CD4-positive, alpha-beta T cell treated with Interleukin-4 for 1 hour (primary cell): ENCODE results near the gene SLC6A16.
"Not testable (repeated sequence)": the region's sequence is repeated elsewhere in the genome, so short reads cannot be mapped to it uniquely, and the experiment has no call there.

Experiments used
- DNase-seq, 2 donors: peaks; one replicate each; pipeline ENCODE4 v3.0.0-alpha.2; 2020 to 2022

Gene SLC6A16

GRCh38 chr19:49324801-49325576 lies at the start of gene SLC6A16:
TSS of gene SLC6A16 (minus strand) at chr19:49325191. CDS start at chr19:49311347, 13,844 bp downstream.
- DNase-seq = no peak

DNA sequence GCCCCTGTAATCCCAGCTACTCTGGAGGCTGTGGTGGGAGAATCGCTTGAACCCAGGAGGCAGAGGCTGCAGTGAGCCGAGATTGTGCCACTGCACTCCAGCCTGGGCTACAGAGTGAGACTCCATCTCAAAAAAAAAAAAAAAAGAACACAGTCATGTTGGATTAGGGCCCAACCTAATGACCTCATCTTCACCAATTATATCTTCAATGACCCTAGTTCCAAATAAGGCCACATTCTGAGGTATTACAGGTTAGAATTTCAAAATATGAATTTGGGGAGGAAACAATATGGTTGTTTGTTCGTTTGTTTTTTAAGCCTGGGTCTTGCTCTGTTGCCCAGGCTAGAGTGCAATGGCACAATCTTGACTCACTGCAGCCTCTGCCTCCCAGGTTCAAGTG lies 48.2 kb upstream of the SLC6A16 start:
- not testable (repeated sequence) for DNase-seq

DNA sequence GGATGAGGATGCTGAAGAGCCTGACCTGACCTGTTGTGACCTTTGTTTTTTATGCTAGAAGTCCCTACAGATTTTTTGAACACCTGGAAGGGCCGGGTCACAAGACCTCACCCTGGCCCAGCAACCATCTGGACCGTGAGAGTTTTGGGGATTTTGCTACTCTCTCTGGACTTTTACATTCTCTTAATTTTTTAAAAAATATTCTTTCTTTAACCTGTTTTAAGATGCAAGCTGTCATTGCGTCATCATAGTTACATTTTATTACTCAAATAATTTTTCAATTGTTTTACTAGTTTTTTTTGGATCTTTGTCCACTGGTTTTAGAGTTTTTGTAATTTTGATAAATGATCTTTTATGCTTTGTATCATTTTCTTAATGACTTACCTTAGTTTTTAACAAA lies 46.2 kb upstream of the SLC6A16 start:
- no peak for DNase-seq

GRCh38 chr19:49368711-49369358 lies 43.8 kb upstream of the SLC6A16 start:
- no peak for DNase-seq

DNA sequence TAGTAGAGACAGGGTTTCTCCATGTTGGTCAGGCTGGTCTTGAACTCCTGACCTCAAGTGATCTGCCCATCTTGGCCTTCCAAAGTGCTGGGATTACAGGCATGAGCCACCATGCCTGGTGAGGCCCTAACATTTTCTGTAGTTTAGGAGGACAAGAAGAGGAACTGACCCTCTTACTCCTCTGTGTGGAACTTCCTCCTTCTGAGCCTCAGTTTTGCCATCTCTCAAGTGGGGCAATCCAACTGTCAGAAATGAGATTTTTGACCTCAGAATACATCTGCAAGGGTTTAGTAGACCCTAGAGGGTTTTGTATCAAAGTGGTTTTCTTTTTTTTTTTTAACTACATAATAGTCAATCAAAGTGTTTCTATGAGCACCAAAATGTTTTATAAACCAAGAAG lies 41.1 kb upstream of the SLC6A16 start:
- no peak for DNase-seq

DNA sequence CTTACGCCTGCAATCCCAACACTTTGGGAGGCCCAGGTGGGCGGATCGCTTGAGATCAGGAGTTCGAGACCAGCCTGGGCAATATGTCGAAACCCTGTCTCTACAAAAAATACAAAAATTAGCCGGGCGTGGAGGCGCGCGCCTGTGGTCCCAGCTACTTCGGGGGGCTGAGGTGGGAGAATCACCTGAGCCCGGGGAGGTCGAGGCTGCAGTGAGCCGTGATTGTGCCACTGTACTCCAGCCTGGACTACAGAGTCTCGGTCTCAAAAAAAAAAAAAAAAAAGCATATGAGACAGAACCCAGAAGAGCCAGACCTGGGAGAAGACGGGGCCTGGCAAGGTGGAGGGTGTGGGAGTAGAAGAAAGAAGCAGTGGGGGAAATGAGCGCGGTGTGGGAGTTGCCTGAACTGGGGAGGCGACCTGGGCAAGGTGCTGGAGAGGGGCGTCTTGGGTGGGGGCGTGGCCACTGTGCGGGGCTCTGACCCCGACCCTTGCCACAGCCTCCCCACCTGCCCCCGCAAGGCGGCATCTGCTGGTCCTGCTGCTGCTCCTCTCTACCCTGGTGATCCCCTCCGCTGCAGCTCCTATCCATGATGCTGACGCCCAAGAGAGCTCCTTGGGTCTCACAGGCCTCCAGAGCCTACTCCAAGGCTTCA lies 39.2 kb upstream of the SLC6A16 start:
- no peak for DNase-seq

DNA sequence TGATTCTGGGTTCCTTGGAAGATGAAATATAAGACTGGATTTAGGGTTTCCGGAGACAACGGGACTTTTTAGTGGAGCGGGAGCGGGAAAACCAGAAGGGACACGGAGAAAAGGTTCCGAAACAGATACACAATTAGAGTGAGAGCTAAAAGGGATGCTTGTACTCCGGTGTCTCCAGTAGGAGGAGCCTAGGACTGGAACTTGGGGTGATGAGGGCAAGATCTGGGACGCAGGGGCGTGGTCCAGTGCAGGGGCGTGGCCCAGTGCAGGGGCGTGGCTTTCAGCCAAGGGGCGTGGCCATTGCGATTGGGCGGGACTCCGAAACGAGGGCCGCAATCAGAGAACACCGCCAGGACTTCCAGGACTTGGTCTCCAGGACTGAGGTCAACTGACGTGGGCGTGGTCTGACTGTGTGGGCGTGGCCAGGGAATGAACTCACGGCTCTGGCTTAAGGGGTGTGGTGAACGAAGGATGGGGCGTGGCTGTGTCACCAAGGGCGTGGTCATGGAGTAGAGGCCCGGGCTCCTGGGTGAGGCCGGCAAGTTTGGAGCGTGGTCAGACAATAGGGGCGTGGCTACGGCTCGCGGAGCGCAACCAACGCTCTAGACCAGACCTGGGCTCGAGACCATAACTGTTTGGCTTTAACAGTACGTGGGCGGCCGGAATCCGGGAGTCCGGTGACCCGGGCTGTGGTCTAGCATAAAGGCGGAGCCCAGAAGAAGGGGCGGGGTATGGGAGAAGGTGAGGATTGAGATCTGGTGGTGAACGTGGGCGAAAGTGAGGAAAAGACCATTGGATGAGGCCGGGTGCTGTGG lies 38.5 kb upstream of the SLC6A16 start, which contains the start of gene DKKL1:
TSS of gene DKKL1 (plus strand) at position 610 of the 815 bp plus-strand sequence. CDS start at position 732, 122 bp downstream.
- peak; percentile 76 to 89 for DNase-seq

- DNase-seq = no peak
Observed at GRCh38 chr19:49362929-49363267, 37.9 kb upstream of the SLC6A16 start.

DNA sequence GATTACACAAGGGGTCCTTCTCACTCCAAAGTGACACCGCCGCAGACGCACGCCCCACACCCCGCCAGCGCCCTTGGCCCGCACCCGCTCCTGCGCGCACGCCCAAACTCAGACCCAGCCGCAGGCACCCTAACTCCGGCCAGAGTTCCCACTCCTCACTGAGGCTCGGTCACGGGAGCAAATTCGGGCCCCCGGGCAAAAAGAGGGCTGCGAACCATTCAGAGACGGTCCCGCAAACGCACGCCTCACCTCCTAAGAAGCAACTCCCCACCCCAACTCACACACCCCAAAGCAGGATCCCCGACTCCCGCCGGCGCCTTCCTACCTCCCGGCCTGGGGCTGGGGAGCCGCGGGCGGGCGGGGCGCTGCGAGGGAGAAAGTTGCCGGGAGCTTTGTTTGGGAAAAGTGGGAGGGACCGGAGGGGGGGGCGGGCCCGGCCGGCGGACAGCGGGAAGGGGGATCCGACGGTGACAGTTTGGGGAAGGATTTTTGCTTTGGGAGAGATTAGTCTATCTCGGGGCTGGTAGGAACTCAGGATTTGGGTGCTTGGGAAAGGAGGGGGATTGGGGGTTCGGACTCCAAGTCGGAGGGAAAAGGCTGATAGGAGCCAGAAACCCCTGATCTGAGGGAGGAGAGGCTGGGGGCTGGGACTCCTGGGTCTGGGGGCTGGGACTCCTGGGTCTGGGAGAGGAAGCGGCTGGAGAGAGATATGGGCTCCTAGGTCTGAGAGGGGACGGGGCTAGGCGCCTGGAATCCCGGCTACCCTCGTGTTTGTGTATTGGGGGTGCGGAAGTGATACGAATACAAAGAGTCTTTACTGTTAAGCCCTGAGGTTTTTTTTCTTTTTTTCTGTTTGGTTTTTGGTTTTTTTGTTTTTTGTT lies 37.3 kb upstream of the SLC6A16 start, which contains the start of gene TEAD2:
TSS of gene TEAD2 (minus strand) at position 369 of the 881 bp plus-strand sequence. CDS start 2,341 bp downstream, outside the sequence.
- DNase-seq = peak in 1 of 2 donors; percentile 19

GRCh38 chr19:49361438-49362047 lies 36.6 kb upstream of the SLC6A16 start:
- no peak for DNase-seq

DNA sequence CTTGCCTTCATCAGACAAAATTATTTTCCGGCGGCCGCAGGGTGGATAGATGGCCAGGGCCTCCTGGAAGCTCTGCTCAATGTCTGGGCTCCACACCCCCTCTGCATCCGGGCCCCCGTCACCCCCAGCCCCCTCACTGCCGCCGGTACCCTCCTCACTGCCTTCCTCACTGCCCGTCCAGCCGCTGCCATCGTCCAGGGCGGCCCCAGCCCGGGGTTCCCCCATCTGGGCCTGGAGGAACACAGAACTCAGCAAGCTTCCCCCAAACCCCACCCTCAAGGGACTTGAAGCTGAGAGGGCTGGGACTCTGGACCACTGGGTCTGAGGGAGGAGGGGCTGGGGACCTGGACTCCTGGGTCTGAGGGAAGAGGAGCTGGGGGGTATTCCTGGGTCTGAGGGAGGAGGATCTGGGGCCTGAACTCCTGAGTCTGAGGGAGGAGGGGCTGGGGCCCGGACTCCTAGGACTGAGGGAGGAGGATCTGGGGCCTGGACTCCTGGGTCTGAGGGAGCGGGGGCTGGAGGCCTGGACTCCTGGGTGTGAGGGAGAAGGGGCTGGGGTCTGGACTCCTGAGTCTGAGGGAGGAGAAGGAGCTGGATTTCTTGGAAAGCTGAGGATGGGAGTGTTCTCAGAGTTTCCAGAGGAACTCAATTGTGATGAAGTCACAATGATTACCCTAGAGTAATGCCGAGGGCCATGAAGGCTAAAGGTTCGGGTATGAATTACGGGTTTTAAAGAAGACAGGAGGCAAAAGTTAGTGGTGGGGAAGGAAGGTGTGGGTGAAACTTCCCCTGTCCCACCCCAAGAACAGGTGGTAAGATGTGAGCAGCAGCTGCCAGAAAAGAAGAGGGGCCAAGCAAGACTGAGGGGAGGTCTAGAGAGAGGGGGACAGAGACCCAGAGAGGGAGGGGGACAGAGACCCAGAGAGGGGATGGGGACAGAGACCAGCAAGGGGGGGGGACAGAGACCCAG lies 35.1 kb upstream of the SLC6A16 start:
- no peak for DNase-seq

- no peak for DNase-seq
Observed at GRCh38 chr19:49357186-49357585, 32.2 kb upstream of the SLC6A16 start.

DNA sequence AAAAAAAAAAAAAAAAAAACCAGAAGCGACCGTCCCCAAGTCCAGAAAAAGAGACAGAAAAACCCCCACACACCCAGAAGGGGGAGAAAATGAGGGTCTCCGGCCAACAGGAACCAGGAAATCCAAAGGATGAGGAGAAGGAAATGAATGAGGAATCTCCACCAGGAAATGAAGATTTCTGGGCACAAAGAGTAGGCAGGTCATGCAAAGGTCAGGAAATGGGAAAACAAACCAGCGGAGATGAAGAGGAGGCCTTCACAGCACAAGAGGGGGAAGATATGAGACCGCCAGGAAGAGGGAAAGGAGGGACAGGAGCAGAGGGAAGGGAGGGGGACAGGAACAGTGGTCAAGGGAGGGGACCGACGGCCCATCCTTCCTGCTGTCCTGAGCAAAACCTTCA lies 31.4 kb upstream of the SLC6A16 start:
- DNase-seq = no peak

DNA sequence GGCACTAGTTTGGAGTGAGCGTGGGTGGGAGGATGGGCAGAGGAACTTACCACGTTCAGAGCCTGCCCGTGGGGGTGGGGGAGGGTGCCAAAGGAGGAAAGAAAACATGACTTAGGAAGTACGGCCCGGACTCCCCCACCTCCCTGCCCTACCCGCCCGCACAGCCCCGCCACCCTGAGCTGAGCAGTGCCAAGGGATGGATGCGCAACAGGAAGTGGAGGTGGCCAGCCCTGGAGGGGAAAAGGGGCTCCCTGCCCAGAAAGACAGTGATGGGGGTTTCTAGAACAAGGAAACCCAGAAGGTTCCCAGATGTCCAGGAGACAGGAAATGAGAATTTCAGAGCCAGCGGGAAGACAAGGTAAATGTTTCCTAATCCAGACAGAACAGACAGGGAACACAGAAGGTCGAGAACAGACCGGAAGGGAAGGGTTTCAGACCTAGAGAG lies 30.9 kb upstream of the SLC6A16 start:
- DNase-seq = no peak

DNA sequence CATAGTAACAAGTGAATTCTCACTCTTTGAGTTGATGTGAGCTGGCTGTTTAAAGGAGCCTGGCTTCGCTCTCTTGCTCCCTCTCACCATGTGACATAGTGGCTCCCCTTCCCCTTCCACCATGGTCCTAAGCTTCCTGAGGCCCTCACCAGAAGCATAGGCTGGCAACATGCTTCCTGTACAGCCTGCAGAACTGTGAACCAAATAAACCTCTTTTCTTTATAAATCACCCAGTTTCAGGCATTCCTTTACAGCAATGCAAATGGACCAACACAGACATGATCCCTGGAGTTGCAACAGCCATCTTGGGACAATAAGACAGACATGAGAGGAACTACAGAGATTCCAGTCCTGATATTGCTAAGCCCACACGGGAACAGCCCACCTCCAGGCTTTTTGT lies 24.6 kb upstream of the SLC6A16 start:
- DNase-seq = no peak

GRCh38 chr19:49348305-49349189 lies 23.6 kb upstream of the SLC6A16 start:
- DNase-seq = no peak

DNA sequence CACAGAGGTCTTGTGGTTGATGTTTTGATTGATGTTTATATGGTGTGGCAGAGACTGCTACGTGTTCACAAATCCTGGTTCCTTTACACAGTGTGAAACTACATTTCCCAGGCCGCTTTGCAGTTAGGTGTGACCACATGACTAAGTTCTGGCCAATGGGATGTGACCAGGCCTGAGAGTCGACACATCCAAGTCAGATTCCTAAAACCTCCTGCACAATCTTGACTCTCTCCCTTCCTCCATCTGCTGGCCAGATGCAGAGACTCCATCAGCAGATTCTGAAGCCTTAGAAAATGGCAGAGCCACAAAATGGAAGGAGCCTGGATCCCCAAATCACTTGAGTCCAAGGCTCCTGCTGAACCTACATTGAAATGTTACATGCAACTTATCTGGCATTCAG lies 22.8 kb upstream of the SLC6A16 start:
- DNase-seq = peak; percentile 30 to 38

DNA sequence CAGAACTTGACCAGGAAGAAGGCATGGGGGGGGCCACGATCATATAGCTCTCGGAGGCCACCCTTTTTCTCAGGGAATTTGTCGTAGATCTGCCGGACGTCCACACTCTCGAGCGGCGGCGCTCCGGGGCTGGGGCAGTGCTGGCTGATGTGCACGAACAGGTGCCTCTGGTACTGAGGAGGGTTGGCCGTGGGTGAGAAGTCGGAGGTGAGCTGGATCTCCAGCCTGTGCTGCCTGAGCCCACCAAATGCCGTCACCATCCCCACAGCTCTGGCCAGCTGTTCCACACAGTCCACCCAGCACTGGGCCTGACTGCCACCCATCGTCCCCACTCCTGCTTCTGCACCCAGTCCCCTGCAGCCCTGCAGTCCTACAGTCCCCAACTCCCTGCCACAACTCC lies 22.2 kb upstream of the SLC6A16 start:
- DNase-seq = no peak
